NT2/D1 (cell line): ENCODE data around the gene OSMR.

Experiments used
- DNase-seq: peaks from one replicate; pipeline ENCODE4 v3.0.0-alpha.2; 2011; ENCODE audit warnings: low read depth, low spot score
- H3K27me3 ChIP-seq: 2 replicates; pipeline ENCODE4 v1.6.0; 2011; ENCODE audit warnings: mild to moderate bottlenecking; ENCODE audit not compliant: insufficient read length, insufficient read depth
- H3K36me3 ChIP-seq: 2 replicates; pipeline ENCODE4 v1.6.1; 2011; ENCODE audit warnings: mild to moderate bottlenecking, low read length, mixed read lengths; ENCODE audit not compliant: insufficient read depth, insufficient read length
- H3K4me1 ChIP-seq: 2 replicates; pipeline ENCODE4 v1.5.1; 2011; ENCODE audit not compliant: insufficient read depth, insufficient read length
- H3K4me3 ChIP-seq: 2 replicates; pipeline ENCODE4 v1.5.1; 2011; ENCODE audit warnings: low read depth; ENCODE audit not compliant: insufficient read length
- H3K9ac ChIP-seq: 2 replicates; pipeline ENCODE4 v1.6.0; 2011; ENCODE audit warnings: low read depth; ENCODE audit not compliant: insufficient read length
- H3K9me3 ChIP-seq: 2 replicates; pipeline ENCODE4 v1.5.1; 2011; ENCODE audit warnings: mild to moderate bottlenecking, low read length; ENCODE audit not compliant: insufficient read depth
- SUZ12 ChIP-seq: IDR thresholded peaks from 2 replicates; pipeline ENCODE4 v1.6.1; 2011; ENCODE audit not compliant: insufficient read length, insufficient read depth; ENCODE audit errors: extremely low read depth
- YY1 ChIP-seq: IDR thresholded peaks from 2 replicates; pipeline ENCODE4 v1.6.1; 2011; ENCODE audit not compliant: insufficient read length, insufficient read depth
- ZNF274 ChIP-seq: IDR thresholded peaks from 2 replicates; pipeline ENCODE4 v1.6.1; 2011; ENCODE audit warnings: mild to moderate bottlenecking, low read depth, low read length

Gene OSMR

GRCh38 chr5:38913714-38914113, 67.9 kb downstream of the OSMR start:
- no peak for DNase-seq
- H3K9ac ChIP-seq = no peak overlapping the region
- 0 out of 2 replicates have a peak, but pooled peaks cover 11% of the 10 kb centered on the region for H3K9me3 ChIP-seq
- no peak overlapping the region for H3K4me3 ChIP-seq
- H3K36me3 ChIP-seq = no peaks in the 10 kb centered on the region
- no peak for TF ChIP-seq YY1
- TF ChIP-seq ZNF274 = no peak
- TF ChIP-seq SUZ12 = no peak
- no peaks in the 10 kb centered on the region for H3K4me1 ChIP-seq
- no peaks in the 10 kb centered on the region for H3K27me3 ChIP-seq

DNA sequence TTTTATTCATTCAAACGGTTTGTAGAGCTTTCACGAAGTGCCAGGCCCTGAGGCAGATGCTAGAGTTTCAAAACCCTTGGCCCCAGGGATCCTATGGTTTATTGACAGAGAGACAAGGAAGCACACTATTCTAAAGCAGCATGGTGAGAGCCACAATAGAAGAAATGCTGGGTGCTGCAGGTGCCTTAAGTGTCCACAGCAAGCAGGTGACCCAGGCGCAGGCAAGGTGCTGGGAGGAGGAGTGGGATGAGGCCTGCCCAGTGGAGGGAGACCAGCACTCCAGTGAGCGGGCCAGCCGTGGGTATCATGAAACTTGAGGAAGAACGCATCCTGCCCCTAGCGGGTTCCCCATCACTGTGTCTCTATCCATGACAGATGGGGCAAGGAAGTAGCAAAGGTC, 71.0 kb downstream of the OSMR start:
- no peaks in the 10 kb centered on the region for H3K27me3 ChIP-seq
- H3K4me3 ChIP-seq = no peak overlapping the region
- no peaks in the 10 kb centered on the region for H3K4me1 ChIP-seq
- no peaks in the 10 kb centered on the region for H3K36me3 ChIP-seq
- H3K9ac ChIP-seq = no peak overlapping the region
- TF ChIP-seq ZNF274 (no peak), YY1 (no peak), SUZ12 (no peak)
- no peak for DNase-seq
- H3K9me3 ChIP-seq = no peaks in the 10 kb centered on the region

- Histone ChIP-seq H3K9me3 (no peaks in the 10 kb centered on the region), H3K27me3 (no peaks in the 10 kb centered on the region), H3K36me3 (no peaks in the 10 kb centered on the region), H3K4me3 (no peak overlapping the region), H3K9ac (no peak overlapping the region), H3K4me1 (no peaks in the 10 kb centered on the region)
- no peak for DNase-seq
- TF ChIP-seq YY1 (no peak), SUZ12 (no peak), ZNF274 (no peak)
Observed at GRCh38 chr5:38921174-38921573, 75.4 kb downstream of the OSMR start.

GRCh38 chr5:38922199-38922598, 76.4 kb downstream of the OSMR start:
- no peaks in the 10 kb centered on the region for H3K27me3 ChIP-seq
- DNase-seq = peak; percentile 27
- no peaks in the 10 kb centered on the region for H3K4me1 ChIP-seq
- H3K9ac ChIP-seq = no peak overlapping the region
- H3K4me3 ChIP-seq = no peak overlapping the region
- TF ChIP-seq SUZ12 (no peak), ZNF274 (no peak), YY1 (no peak)
- no peaks in the 10 kb centered on the region for H3K36me3 ChIP-seq
- H3K9me3 ChIP-seq = no peaks in the 10 kb centered on the region; the same call in 1 of the 2 replicates

- TF ChIP-seq SUZ12 = no peak
- TF ChIP-seq YY1 = no peak
- no peak for TF ChIP-seq ZNF274
- no peaks in the 10 kb centered on the region for H3K4me1 ChIP-seq
- no peak overlapping the region for H3K4me3 ChIP-seq
- DNase-seq = no peak
- H3K9ac ChIP-seq = no peak overlapping the region
- no peaks in the 10 kb centered on the region for H3K27me3 ChIP-seq
- no peaks in the 10 kb centered on the region; the same call in 1 of the 2 replicates for H3K9me3 ChIP-seq
- no peaks in the 10 kb centered on the region for H3K36me3 ChIP-seq
Observed at GRCh38 chr5:38923661-38924451, 78.0 kb downstream of the OSMR start.

- Histone ChIP-seq H3K36me3 (no peaks in the 10 kb centered on the region), H3K9ac (no peak overlapping the region)
- DNase-seq = no peak
Observed at GRCh38 chr5:38925154-38925925, 79.5 kb downstream of the OSMR start.

GRCh38 chr5:38926121-38926520, 80.3 kb downstream of the OSMR start:
- Histone ChIP-seq H3K9me3 (no peaks in the 10 kb centered on the region; the same call in 1 of the 2 replicates), H3K4me1 (no peaks in the 10 kb centered on the region), H3K27me3 (no peaks in the 10 kb centered on the region), H3K36me3 (no peaks in the 10 kb centered on the region), H3K9ac (no peak overlapping the region), H3K4me3 (no peak overlapping the region)
- no peak for TF ChIP-seq SUZ12
- no peak for TF ChIP-seq ZNF274
- no peak for TF ChIP-seq YY1
- DNase-seq = no peak

More at GRCh38 chr5:38925154-38925925, 79.5 kb downstream of the OSMR start:
- Histone ChIP-seq H3K9me3 (no peaks in the 10 kb centered on the region; the same call in 1 of the 2 replicates), H3K27me3 (no peaks in the 10 kb centered on the region), H3K4me1 (no peaks in the 10 kb centered on the region), H3K4me3 (no peak overlapping the region)
- TF ChIP-seq YY1 (no peak), ZNF274 (no peak), SUZ12 (no peak)
